HEK293T (cell line): ENCODE results near the gene CLC.
"Not testable (repeated sequence)": the region's sequence is repeated elsewhere in the genome, so short reads cannot be mapped to it uniquely, and the experiment has no call there.

Experiments
- CTCF ChIA-PET: fragments of 350-600 bp; formaldehyde crosslinking; extraction: SDS; loops from one replicate; lab custom pipeline; 2021; ENCODE audit warnings: antibody characterized with exemption, inconsistent platforms; lab: Yijun Ruan, JAX
- POLR2A ChIA-PET: fragments of 350-600 bp; formaldehyde crosslinking; extraction: SDS; loops from one replicate; lab custom pipeline; 2020; ENCODE audit warnings: antibody characterized with exemption, inconsistent platforms; lab: Yijun Ruan, JAX
- DNase-seq: peaks from one replicate; pipeline ENCODE4 v3.0.0; 2012; ENCODE audit warnings: mixed read lengths; ENCODE audit errors: extremely low spot score
- ARNT ChIP-seq: fragments of 450-650 bp; IDR thresholded peaks from 2 replicates; pipeline ENCODE4 v1.6.1; 2017; ENCODE audit warnings: mild to moderate bottlenecking
- BHLHE40 ChIP-seq: fragments of 450-650 bp; IDR thresholded peaks from 2 replicates; pipeline ENCODE4 v1.6.1; 2016; ENCODE audit warnings: mild to moderate bottlenecking, moderate library complexity, borderline replicate concordance
- CTBP1 ChIP-seq: fragments of 450-650 bp; IDR thresholded peaks from 2 replicates; pipeline ENCODE4 v1.6.1; 2016; ENCODE audit warnings: borderline replicate concordance
- ELF4 ChIP-seq: fragments of 450-650 bp; IDR thresholded peaks from 2 replicates; pipeline ENCODE4 v1.6.1; 2017; ENCODE audit warnings: antibody characterized with exemption
- FOXA1 ChIP-seq: fragments of 450-650 bp; IDR thresholded peaks from 2 replicates; pipeline ENCODE4 v1.6.1; 2016; ENCODE audit warnings: mild to moderate bottlenecking
- FOXK2 ChIP-seq: fragments of 450-650 bp; IDR thresholded peaks from 2 replicates; pipeline ENCODE4 v1.6.1; 2016; ENCODE audit warnings: mild to moderate bottlenecking
- FOXM1 ChIP-seq: fragments of 450-650 bp; IDR thresholded peaks from 2 replicates; pipeline ENCODE4 v1.6.1; 2017; ENCODE audit warnings: mild to moderate bottlenecking, borderline replicate concordance
- HDGF ChIP-seq: fragments of 450-650 bp; IDR thresholded peaks from 2 replicates; pipeline ENCODE4 v1.6.1; 2017; ENCODE audit warnings: antibody characterized with exemption, borderline replicate concordance
- L3MBTL2 ChIP-seq: fragments of 450-650 bp; conservative IDR thresholded peaks from 2 replicates; pipeline ENCODE4 v1.6.1; 2016; ENCODE audit warnings: mild to moderate bottlenecking
- LEF1 ChIP-seq: fragments of 450-650 bp; IDR thresholded peaks from 2 replicates; pipeline ENCODE4 v1.6.1; 2017; ENCODE audit warnings: mild to moderate bottlenecking, borderline replicate concordance
- NFRKB ChIP-seq: fragments of 450-650 bp; IDR thresholded peaks from 2 replicates; pipeline ENCODE4 v1.6.1; 2016; ENCODE audit warnings: mild to moderate bottlenecking, moderate library complexity
- PKNOX1 ChIP-seq: fragments of 450-650 bp; IDR thresholded peaks from 2 replicates; pipeline ENCODE4 v1.6.1; 2016
- SP1 ChIP-seq: fragments of 450-650 bp; IDR thresholded peaks from 2 replicates; pipeline ENCODE4 v1.6.1; 2017
- SUZ12 ChIP-seq: fragments of 450-650 bp; IDR thresholded peaks from 2 replicates; pipeline ENCODE4 v1.6.1; 2016; ENCODE audit warnings: mild to moderate bottlenecking
- TARDBP ChIP-seq: fragments of 450-650 bp; IDR thresholded peaks from 2 replicates; pipeline ENCODE4 v1.6.1; 2016
- ZNF384 ChIP-seq: fragments of 450-650 bp; IDR thresholded peaks from 2 replicates; pipeline ENCODE4 v1.6.1; 2016

CLC gene

GRCh38 chr19:39737891-39738290, at the start of gene CLC:
TSS of gene CLC (minus strand) at chr19:39738029. CDS start at chr19:39737952, 77 bp downstream.
- ChIA-PET POLR2A (no interaction called here), CTCF (interaction anchor here (1.2 kb wide), 1 partner anchor 106 kb away, joined by 3 read pairs; no protein-coding TSS in a partner anchor)
- TF ChIP-seq CTBP1 (no peak), FOXM1 (no peak), L3MBTL2 (no peak), ARNT (no peak), LEF1 (no peak), ZNF384 (no peak), PKNOX1 (no peak), TARDBP (no peak), FOXK2 (no peak), NFRKB (no peak), HDGF (no peak), SP1 (no peak), FOXA1 (no peak), SUZ12 (no peak), ELF4 (no peak)
- no peak for DNase-seq

- POLR2A ChIA-PET: no interaction called here
- TF ChIP-seq FOXM1 (no peak), BHLHE40 (no peak)
- CTCF ChIA-PET: no interaction called here
- no peak for DNase-seq
Observed at GRCh38 chr19:39780894-39781293, 43.1 kb upstream of the CLC start.

DNA sequence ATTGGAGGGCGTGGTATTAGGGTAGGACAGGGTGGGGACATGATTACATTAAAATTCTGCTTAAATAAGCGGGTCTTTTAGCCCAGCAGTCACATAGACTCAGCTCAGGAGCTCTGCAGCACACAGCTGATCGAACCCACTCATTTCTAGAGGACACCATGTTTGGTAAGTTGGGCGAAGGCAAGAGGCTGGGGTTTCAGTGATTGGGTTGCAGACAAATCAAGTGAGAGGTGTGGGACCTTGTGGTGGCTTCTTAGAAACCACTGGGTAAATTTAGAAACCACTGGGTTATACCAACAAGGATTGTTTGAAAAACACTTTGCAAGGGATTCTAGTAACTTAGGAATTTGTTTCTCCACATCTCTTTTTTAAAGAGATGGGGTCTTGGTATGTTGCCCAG, 40.9 kb upstream of the CLC start, which contains the start of gene LEUTX:
LEUTX (plus strand) TSS at position 92 of the 400 bp plus-strand sequence; CDS start at position 159, 67 bp downstream.
- no peak for TF ChIP-seq CTBP1
- no peak for TF ChIP-seq SP1
- no peak for TF ChIP-seq ARNT
- TF ChIP-seq ZNF384: no peak
- TF ChIP-seq L3MBTL2: no peak
- TF ChIP-seq ELF4: no peak
- TF ChIP-seq NFRKB: no peak
- TF ChIP-seq LEF1: no peak
- no peak for TF ChIP-seq TARDBP
- ChIA-PET CTCF (no interaction called here), POLR2A (no interaction called here)
- no peak for DNase-seq

GRCh38 chr19:39768786-39769185, 31.0 kb upstream of the CLC start:
- ChIA-PET CTCF (interaction anchor here (2.6 kb wide), 1 partner anchor 75 kb away, joined by 7 read pairs; no protein-coding TSS in a partner anchor), POLR2A (interaction anchor here (0.6 kb wide), 1 partner anchor 77 kb away, joined by 3 read pairs; the partner anchor contains the start of gene FBL)
- DNase-seq: no peak
- no peak for TF ChIP-seq NFRKB

DNA sequence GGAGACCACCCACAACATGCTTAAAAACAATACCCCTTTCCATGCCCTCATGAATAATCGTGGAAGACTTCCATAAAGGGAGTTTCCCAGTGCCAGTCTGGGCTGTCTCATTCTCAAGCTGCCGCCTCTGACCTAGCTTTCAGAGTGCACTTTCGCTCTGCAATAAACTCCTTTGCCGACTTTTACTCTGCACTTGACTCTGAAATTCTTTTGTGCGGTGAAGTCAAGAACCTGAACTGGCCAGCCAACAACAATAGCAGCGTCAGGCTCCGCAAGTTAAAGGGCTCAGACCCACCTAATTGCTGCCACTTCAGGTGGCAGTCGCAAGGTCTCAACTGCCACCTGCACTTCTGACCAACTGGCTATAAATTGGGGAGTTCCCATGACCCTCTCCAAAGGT, 30.5 kb upstream of the CLC start:
- DNase-seq: no peak
- TF ChIP-seq PKNOX1: no peak
- no peak for TF ChIP-seq BHLHE40
- no peak for TF ChIP-seq SUZ12
- no peak for TF ChIP-seq FOXA1
- no peak for TF ChIP-seq ELF4
- TF ChIP-seq ARNT: no peak
- TF ChIP-seq FOXK2: no peak
- CTCF ChIA-PET: interaction anchor here (2.6 kb wide), 1 partner anchor 76 kb away, joined by 7 read pairs; no protein-coding TSS in a partner anchor
- POLR2A ChIA-PET: no interaction called here

DNA sequence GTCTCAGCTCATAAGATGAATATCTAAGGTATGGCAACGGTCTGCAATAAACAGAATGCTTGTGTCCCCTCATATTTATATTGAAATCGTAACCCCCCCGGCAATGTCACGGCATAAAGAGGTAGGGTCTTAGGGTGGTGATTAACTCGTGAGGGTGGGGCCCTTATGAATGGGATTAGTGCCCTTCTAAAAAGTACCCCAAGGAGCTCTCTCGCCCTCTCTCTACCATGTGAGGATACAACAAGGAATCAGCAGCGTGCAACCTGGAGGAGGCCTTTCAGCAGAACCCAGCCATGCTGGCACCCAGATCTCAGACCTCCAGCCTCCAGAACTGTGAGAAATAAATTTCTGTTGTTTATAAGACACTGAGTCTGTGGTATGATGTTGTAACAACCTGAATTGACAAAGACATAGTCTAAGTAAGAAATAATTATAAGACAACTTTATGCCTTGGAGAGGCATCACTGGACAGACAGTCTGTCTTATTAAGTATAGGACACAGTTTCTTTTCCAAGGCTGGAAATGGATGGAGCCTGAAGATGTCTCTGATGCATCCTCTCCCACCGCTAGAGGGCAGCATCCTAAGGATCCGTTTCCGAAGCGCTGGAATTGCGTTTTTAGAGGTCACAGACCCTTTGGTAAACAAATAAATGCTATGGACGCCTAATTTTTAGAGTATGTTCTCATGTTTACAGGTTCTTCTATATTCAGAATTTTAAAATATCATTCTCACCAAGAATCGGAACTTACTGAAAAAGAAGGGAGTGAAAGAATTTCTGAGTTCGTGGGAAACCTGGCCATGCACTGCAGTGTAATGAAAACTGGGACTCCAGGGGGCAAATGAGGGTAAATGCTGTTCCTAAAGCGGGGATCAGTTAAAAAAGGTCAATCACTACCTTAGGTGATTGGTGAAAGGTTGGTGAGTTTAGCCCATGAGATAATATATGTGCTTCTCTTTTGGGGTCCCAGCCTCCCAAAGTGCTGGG, 27.6 kb upstream of the CLC start:
- ChIA-PET CTCF (no interaction called here), POLR2A (no interaction called here)
- DNase-seq: peak; percentile 45
- TF ChIP-seq L3MBTL2 (no peak), ARNT (no peak), HDGF (no peak), BHLHE40 (no peak), ZNF384 (no peak), PKNOX1 (no peak), FOXA1 (no peak), TARDBP (no peak), FOXK2 (no peak), NFRKB (no peak), LEF1 (no peak), SP1 (no peak), SUZ12 (no peak), FOXM1 (no peak), ELF4 (no peak), CTBP1 (no peak)

- POLR2A ChIA-PET, DNase-seq: not testable (repeated sequence)
- CTCF ChIA-PET: interaction anchor here (0.7 kb wide), 1 partner anchor 28 kb away, joined by 3 read pairs; no protein-coding TSS in a partner anchor
Observed at GRCh38 chr19:39761851-39762250, 24.0 kb upstream of the CLC start.
